Endothelial cell of umbilical vein (primary cell): ENCODE measurements around the gene ZNF586. TPM values are rescaled to one million over a fixed set of nuclear protein-coding genes. Genes with fewer than 3 reads are reported as not detected.

Experiments used
- BruUV-seq: library from RNA; stranded (reverse); fragments of 400-500 nt; replicated peaks from 2 replicates; lab custom pipeline; 2021; lab: Mats Ljungman, UMichigan
- CTCF ChIA-PET: fragments of 300-600, 350-600 bp; sonication (Branson Sonifier 250); formaldehyde crosslinking; loops from one replicate; lab custom pipeline; 2021; ENCODE audit warnings: antibody characterized with exemption, inconsistent platforms; lab: Charles Lee
- POLR2A ChIA-PET: fragments of 300-600, 350-600 bp; sonication (Branson Sonifier 250); formaldehyde crosslinking; loops from one replicate; lab custom pipeline; 2021; ENCODE audit warnings: antibody characterized with exemption, inconsistent platforms; lab: Charles Lee
- DNase-seq: peaks from one replicate; pipeline ENCODE4 v3.0.0-alpha.2; 2011; ENCODE audit warnings: low read depth, low spot score
- FAIRE-seq: peaks from 2 replicates; lab custom pipeline; 2011; peaks lifted over from hg19 to GRCh38; lab: Jason Lieb, UNC
- H2AFZ ChIP-seq: 2 replicates; pipeline ENCODE4 v1.6.0; 2012; ENCODE audit warnings: low read depth, low read length, control low read depth, inconsistent platforms
- H3K27ac ChIP-seq: 2 replicates; pipeline ENCODE4 v1.5.1; 2011; ENCODE audit warnings: low read depth, mild to moderate bottlenecking, control low read depth, low read length, moderate library complexity; ENCODE audit not compliant: insufficient read depth
- H3K27me3 ChIP-seq, 2 experiments: 2 replicates each; pipeline versions ENCODE4 v1.6.0 to v1.6.1; 2011; ENCODE audit warnings: low read length in 2 of 2, mixed read lengths in 1 of 2; ENCODE audit not compliant: control insufficient read depth in 2 of 2, insufficient read depth in 2 of 2
- H3K36me3 ChIP-seq, 2 experiments: 2 replicates in 1 of 2; 3 replicates in 1 of 2; pipeline ENCODE4 v1.5.1; 2011; ENCODE audit warnings: low read length in 2 of 2, mild to moderate bottlenecking in 1 of 2, moderate library complexity in 1 of 2; ENCODE audit not compliant: control insufficient read depth in 2 of 2, insufficient read depth in 2 of 2; ENCODE audit errors: extremely low read depth in 1 of 2
- H3K4me1 ChIP-seq: 3 replicates; pipeline ENCODE4 v1.5.1; 2011; ENCODE audit warnings: mild to moderate bottlenecking, low read length; ENCODE audit not compliant: control insufficient read depth, insufficient read depth; ENCODE audit errors: extremely low read depth
- H3K4me2 ChIP-seq: 2 replicates; pipeline ENCODE4 v1.6.1; 2011; ENCODE audit warnings: low read length, control low read depth, mixed read lengths; ENCODE audit not compliant: insufficient read depth
- H3K4me3 ChIP-seq, 3 experiments: fragments of 200-600 bp in 1 of 3; sonication (generic), shearing (Covaris generic) in 1 of 3; replicated peaks in 1 of 3; 2 replicates each; pipeline ENCODE4 v1.5.1; 2011 to 2016; ENCODE audit warnings: control low read depth in 3 of 3, low read length in 3 of 3, mild to moderate bottlenecking in 2 of 3, inconsistent platforms in 1 of 3, low read depth in 1 of 3, moderate library complexity in 1 of 3; ENCODE audit not compliant: insufficient read depth in 1 of 3
- H3K79me2 ChIP-seq: 2 replicates; pipeline ENCODE4 v1.6.0; 2012; ENCODE audit warnings: low read length, inconsistent platforms; ENCODE audit not compliant: control insufficient read depth, insufficient read depth
- H3K9ac ChIP-seq: replicated peaks from 2 replicates; pipeline ENCODE3; 2011; ENCODE audit warnings: low read length, control low read depth; ENCODE audit not compliant: insufficient read depth; ENCODE audit errors: extremely low read depth
- H3K9me1 ChIP-seq: replicated peaks from 3 replicates; pipeline ENCODE4 v1.6.0; 2011; ENCODE audit warnings: mild to moderate bottlenecking, low read length; ENCODE audit not compliant: control insufficient read depth, insufficient read depth; ENCODE audit errors: extremely low read depth
- H3K9me3 ChIP-seq: replicated peaks from 2 replicates; pipeline ENCODE4 v1.5.1; 2012; ENCODE audit warnings: low read length, inconsistent platforms; ENCODE audit not compliant: control insufficient read depth, insufficient read depth
- H4K20me1 ChIP-seq: replicated peaks from 2 replicates; pipeline ENCODE3; 2011; ENCODE audit warnings: mild to moderate bottlenecking, low read length; ENCODE audit not compliant: control insufficient read depth, insufficient read depth; ENCODE audit errors: extremely low read depth
- EZH2 ChIP-seq: IDR thresholded peaks from 2 replicates; pipeline ENCODE4 v1.6.1; 2012; ENCODE audit warnings: borderline replicate concordance, low read depth, mild to moderate bottlenecking, moderate library complexity, low read length, inconsistent platforms; ENCODE audit not compliant: severe bottlenecking
- FOS ChIP-seq: IDR thresholded peaks from 2 replicates; pipeline ENCODE4 v1.6.1; 2011; ENCODE audit warnings: mild to moderate bottlenecking, low read length, moderate library complexity, borderline replicate concordance; ENCODE audit not compliant: insufficient read depth
- GATA2 ChIP-seq: IDR thresholded peaks from 2 replicates; pipeline ENCODE4 v1.7.0; 2011; ENCODE audit warnings: low read depth, mild to moderate bottlenecking, moderate library complexity, mixed read lengths, low read length; ENCODE audit not compliant: insufficient read length, insufficient read depth
- JUN ChIP-seq: IDR thresholded peaks from 2 replicates; pipeline ENCODE4 v1.6.1; 2011; ENCODE audit warnings: borderline replicate concordance, low read depth; ENCODE audit not compliant: insufficient read length, insufficient read depth
- MYC ChIP-seq: IDR thresholded peaks from one replicate; pipeline ENCODE4 v1.6.1; 2011; ENCODE audit warnings: mild to moderate bottlenecking, low read depth, low read length
- POLR2A ChIP-seq: IDR thresholded peaks from 2 replicates; pipeline ENCODE4 v1.6.1; 2012; ENCODE audit warnings: low read depth, mild to moderate bottlenecking, control low read depth, low read length
- POLR2AphosphoS5 ChIP-seq: IDR thresholded peaks from 2 replicates; pipeline ENCODE4 v1.6.1; 2012; ENCODE audit warnings: low read depth, mild to moderate bottlenecking, control low read depth, low read length, moderate library complexity; ENCODE audit not compliant: insufficient read depth
- dilution Hi-C: fragments of 300-500 bp; cut with MboI; formaldehyde crosslinking; loops from one replicate; pipeline ENCODE4 v1.15.0; 2019; ENCODE audit warnings: low sequenced_read_pairs; ENCODE audit not compliant: extremely low pct_ligation_motif_present
- intact Hi-C: fragments of 100-400 bp; cut with micrococcal nuclease; formaldehyde crosslinking; loops from one replicate; pipeline ENCODE4 v1.10.0; 2022
- polyA plus RNA-seq, 4 experiments: library from polyadenylated mRNA; depleted of rRNA in 3 of 4; stranded (reverse) in 3 of 4; unstranded in 1 of 4; fragments of >200 nt; gene quantifications; 2 replicates each; pipeline versions ENCODE4 v1.2.1 to v1.2.3, GENCODE V29; 2011 to 2012; ENCODE audit warnings: missing spikeins in 1 of 4
- total RNA-seq: library from RNA; stranded (reverse); gene quantifications from 2 replicates; pipeline ENCODE4 v1.2.3, GENCODE V29; 2021
- TF ChIP-seq, protein P1 (sequence below): IDR thresholded peaks from 2 replicates; pipeline ENCODE4 v1.6.1; 2011; ENCODE audit not compliant: insufficient read depth, insufficient read length
- TF ChIP-seq, protein P2 (sequence below), 2 donors: IDR thresholded peaks; 1 replicate in 1 of 2; 2 replicates in 1 of 2; pipeline ENCODE4 v1.5.1; 2011; ENCODE audit warnings: low read length in 2 of 2, mild to moderate bottlenecking in 2 of 2, moderate library complexity in 2 of 2, control low read depth in 1 of 2, inconsistent platforms in 1 of 2, low read depth in 1 of 2; ENCODE audit not compliant: insufficient read depth in 1 of 2; ENCODE audit errors: extremely low read depth in 1 of 2

Gene ZNF586
- total and polyA plus RNA-seq, 2 donors (not counting 3 experiments of a cell fraction or from before 2014, with no cell fraction given): 6.0 to 14.7 TPM

GRCh38 chr19:57755031-57755430 lies 14.4 kb upstream of the ZNF586 start:
- BruUV-seq: no TSS peak
- Histone ChIP-seq H3K4me3 (no peak overlapping the region), H4K20me1 (no peaks in the 10 kb centered on the region), H2AFZ (no peak overlapping the region), H3K79me2 (peaks cover 4% of the 10 kb centered on the region), H3K9me3 (peaks cover 20% of the 10 kb centered on the region), H3K4me2 (no peak overlapping the region), H3K4me1 (no peaks in the 10 kb centered on the region), H3K9me1 (no peaks in the 10 kb centered on the region), H3K27ac (no peak overlapping the region), H3K9ac (no peak overlapping the region), H3K27me3 (no peaks in the 10 kb centered on the region), H3K36me3 (peaks cover 19 to 54% of the 10 kb centered on the region in 2 experiments)
- TF ChIP-seq POLR2A: no peak
- no peak for TF ChIP-seq MYC
- TF ChIP-seq POLR2AphosphoS5: no peak
- no peak for TF ChIP-seq JUN
- TF ChIP-seq, protein P1, sequence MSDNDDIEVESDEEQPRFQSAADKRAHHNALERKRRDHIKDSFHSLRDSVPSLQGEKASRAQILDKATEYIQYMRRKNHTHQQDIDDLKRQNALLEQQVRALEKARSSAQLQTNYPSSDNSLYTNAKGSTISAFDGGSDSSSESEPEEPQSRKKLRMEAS: no peak
- TF ChIP-seq EZH2: no peak
- TF ChIP-seq GATA2: no peak
- no peak for TF ChIP-seq FOS
- TF ChIP-seq, protein P2, sequence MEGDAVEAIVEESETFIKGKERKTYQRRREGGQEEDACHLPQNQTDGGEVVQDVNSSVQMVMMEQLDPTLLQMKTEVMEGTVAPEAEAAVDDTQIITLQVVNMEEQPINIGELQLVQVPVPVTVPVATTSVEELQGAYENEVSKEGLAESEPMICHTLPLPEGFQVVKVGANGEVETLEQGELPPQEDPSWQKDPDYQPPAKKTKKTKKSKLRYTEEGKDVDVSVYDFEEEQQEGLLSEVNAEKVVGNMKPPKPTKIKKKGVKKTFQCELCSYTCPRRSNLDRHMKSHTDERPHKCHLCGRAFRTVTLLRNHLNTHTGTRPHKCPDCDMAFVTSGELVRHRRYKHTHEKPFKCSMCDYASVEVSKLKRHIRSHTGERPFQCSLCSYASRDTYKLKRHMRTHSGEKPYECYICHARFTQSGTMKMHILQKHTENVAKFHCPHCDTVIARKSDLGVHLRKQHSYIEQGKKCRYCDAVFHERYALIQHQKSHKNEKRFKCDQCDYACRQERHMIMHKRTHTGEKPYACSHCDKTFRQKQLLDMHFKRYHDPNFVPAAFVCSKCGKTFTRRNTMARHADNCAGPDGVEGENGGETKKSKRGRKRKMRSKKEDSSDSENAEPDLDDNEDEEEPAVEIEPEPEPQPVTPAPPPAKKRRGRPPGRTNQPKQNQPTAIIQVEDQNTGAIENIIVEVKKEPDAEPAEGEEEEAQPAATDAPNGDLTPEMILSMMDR (IDR thresholded peaks at IDR 0.05; ENCODE audit: extremely low read depth in 1 of 2, insufficient read depth in 1 of 2, low read depth in 1 of 2, low read length in 2 of 2): no peak
- FAIRE-seq (no peak), DNase-seq (no peak)
- dilution Hi-C loops: no loop called here
- CTCF ChIA-PET: no interaction called here
- POLR2A ChIA-PET: no interaction called here
- intact Hi-C loops: no loop called here
